ENCODE data around the gene LRP1.

LRP1 gene

DNA sequence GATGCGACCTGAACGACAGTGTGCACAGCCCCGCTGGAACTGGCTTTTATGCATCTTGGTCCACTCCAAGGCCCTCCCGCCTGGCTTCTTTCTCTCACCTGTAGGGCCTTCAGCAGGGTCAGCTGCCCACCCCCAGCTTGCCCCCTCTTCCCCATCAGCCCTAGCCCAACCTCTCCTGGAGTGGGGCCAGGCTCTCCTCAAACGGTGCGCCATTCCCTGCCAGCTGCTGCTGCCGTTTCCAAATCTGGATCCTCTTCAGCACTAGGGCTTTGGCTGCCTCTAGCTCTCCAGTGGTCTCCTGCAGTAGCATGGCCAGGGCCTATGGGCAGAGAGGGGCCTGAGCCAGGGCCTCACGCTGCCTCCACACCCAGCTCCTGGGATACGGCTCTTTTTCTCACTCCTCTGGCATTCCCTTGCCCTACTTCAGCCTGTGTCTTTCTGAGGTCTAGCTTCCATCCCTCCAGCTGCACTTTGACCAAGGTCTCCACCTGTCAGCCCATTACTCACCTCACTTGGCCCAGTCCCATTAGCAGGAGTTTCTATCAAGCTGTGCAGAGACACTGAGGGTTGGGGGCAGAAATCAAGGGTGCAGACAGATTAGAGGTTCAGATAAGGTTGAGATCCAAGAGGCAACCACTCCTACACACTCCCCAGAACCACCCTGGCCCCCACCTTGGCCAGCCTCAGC is 22.1 kb upstream of the LRP1 start:
- TF ChIP-seq CTCF (IDR thresholded peaks at IDR 0.05; ENCODE audit: low read depth, low read length, missing control alignments) = no peak
- DNase-seq (ENCODE audit: low read depth) = no peak
- H3K4me3 ChIP-seq (ENCODE audit: low read depth, low read length) = no peak overlapping the region

DNA sequence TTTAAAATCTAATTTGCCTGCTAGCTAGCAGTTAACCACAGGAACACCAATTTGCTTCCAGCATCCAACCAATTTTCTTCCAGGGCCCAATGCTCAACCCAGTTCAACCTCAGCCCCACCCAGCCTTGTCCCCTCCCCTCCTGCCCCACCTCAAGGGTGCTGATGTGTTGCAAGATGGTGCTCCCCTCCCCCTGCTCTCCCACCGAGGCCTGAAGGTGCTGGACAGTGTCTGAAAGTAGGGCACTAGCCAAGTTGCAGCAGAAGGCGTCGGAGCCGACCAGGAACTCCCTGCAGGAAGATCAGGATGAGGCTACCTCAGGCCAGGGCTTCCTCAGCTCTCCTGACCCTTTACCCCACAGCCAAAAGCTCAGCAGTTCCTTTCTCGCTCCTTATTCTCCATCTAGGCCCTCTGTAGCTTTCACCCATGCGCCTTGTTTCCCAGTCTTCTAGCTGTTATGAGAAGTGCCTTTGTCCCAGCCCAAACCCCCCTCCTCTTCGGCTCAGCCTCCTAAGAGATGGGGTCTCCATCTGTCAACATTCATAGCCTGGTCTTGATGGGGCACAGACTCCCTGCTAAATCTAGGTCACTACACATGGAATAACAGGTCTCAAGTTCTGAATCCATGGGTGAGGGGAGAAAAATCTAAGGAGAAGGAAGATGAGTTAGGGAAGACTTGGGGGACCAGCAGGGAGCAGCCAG is 20.7 kb upstream of the LRP1 start:
- no peak for DNase-seq (ENCODE audit: low read depth)
- no peak overlapping the region for H3K4me3 ChIP-seq (ENCODE audit: low read depth, low read length)
- no peak for TF ChIP-seq CTCF (IDR thresholded peaks at IDR 0.05; ENCODE audit: low read depth, low read length, missing control alignments)

- TF ChIP-seq CTCF (IDR thresholded peaks at IDR 0.05; ENCODE audit: low read depth, low read length, missing control alignments) = no peak
- H3K4me3 ChIP-seq (ENCODE audit: low read depth, low read length) = peak overlapping the region; percentile 98
- no peak for DNase-seq (ENCODE audit: low read depth)
Observed at GRCh38 chr12:57109207-57110103, 18.8 kb upstream of the LRP1 start.

DNA sequence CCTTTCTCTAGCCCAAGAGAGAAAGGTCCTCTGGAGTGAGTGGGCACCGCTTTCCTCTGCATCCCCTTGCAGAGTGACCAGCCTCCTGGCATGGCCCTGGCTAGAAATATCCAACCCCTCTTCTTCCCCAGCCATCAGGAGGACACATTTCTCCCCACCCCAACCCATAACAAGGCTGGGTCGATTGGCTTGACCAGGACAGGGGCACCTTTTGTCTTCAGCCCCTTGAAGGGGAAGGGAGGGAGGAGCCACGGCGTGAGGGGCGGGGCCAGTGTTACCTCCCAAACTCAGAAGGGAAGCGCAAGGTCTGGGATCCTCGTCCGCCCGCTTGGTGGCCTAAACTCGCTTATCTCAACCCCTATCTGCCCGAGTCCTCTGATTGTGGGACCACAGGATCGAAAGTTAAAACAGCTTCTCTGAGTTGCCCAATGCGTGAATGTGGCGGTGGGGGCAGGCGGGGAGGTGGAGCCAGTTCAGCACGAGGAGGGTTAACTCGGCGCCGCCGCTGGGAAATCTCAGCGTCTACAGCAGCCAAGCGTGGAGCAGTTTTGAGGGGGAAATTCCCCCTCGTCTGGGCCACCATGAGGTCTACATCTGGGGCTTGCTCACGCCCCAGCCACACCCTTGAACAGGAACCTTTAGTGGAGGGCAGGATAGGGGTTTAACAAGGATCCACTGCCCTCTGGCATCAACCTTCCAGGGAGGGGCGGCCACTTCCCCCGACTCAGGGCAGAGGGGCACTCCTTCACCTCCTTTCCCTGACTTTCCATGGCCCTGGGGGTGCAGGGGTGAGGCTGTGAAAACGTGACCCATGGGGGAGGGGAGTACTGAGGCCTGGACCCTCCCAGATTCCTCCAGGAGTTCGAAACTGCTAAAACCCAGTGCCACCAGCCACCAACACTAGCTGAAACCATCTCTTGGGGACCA is 17.9 kb upstream of the LRP1 start:
- H3K4me3 ChIP-seq (ENCODE audit: low read depth, low read length) = peak overlapping the region; percentile 98
- DNase-seq (ENCODE audit: low read depth) = no peak
- peak; percentile 11 for TF ChIP-seq CTCF (IDR thresholded peaks at IDR 0.05; ENCODE audit: low read depth, low read length, missing control alignments)

DNA sequence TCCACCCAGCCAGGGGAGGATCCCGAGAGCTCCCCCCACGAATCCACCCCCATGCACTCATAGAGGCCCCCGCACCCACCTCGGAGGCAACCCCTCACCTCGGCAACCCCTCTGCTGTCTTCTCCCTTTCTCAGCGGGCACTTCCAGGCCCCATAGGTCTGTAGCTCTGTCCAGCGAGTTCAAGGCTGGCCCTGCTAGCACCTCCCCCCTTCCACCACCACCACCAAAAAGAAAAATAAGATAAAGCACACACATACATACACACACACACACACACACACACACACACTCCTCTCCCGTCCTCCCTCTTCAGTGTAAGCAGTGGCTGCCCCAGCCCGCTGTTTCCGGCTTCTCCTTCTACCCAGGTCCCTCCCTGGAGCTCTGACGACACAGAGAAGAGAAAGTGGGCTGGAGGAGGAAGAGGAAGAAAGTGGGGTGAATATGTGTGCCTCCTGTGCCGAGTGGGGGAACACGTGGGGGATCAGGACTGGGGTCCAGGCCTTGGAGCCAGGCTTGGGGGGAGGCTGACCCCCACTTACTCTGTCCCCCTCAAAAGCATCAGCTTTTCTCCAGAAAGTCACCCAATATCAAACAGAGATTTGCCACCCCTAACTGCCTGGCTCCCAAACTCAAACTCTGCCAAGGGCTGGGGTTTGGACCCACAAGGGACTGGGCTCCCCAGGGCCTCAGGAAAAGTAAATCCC is 17.1 kb upstream of the LRP1 start, which contains the start of gene STAT6:
TSS of gene STAT6 (minus strand) at position 332 of the 704 bp plus-strand sequence. CDS start 3,084 bp downstream, outside the sequence.
- no peak for TF ChIP-seq CTCF (IDR thresholded peaks at IDR 0.05; ENCODE audit: low read depth, low read length, missing control alignments)
- peak within 1 kb of the TSS; percentile 98 for H3K4me3 ChIP-seq (ENCODE audit: low read depth, low read length)
- peak; percentile 75 for DNase-seq (ENCODE audit: low read depth)
